Spleen (tissue), 11 donors: ENCODE measurements around the gene EVA1C. TPM values are rescaled to one million over a fixed set of nuclear protein-coding genes. Genes with fewer than 3 reads are reported as not detected.
"Not testable (repeated sequence)": the region's sequence is repeated elsewhere in the genome, so short reads cannot be mapped to it uniquely, and the experiment has no call there.

Experiments
- DNase-seq: peaks from one replicate; pipeline ENCODE4 v3.0.0-alpha.2; 2020
- H3K27ac ChIP-seq, 8 donors: fragments of 200-600 bp; sonication (generic) in 7 of 8; 1 replicate in 4 of 8; 2 replicates in 4 of 8; pipeline versions ENCODE4 v1.5.0 to v1.8.0; 2016 to 2021; ENCODE audit warnings: inconsistent platforms in 4 of 8, mild to moderate bottlenecking in 4 of 8, moderate library complexity in 1 of 8
- H3K27me3 ChIP-seq, 7 donors: fragments of 200-600 bp; sonication (generic) in 6 of 7; replicated peaks in 1 of 7; 1 replicate in 4 of 7; 2 replicates in 3 of 7; pipeline versions ENCODE4 v1.5.0 to v1.8.0; 2016 to 2021; ENCODE audit warnings: inconsistent platforms in 3 of 7, mild to moderate bottlenecking in 1 of 7
- H3K36me3 ChIP-seq, 6 donors: fragments of 200-600 bp; sonication (generic) in 5 of 6; 1 replicate in 4 of 6; 2 replicates in 2 of 6; pipeline versions ENCODE4 v1.5.0 to v1.8.0; 2016 to 2021; ENCODE audit warnings: inconsistent platforms in 2 of 6
- H3K4me1 ChIP-seq, 6 donors: fragments of 200-600 bp; sonication (generic) in 5 of 6; 1 replicate in 3 of 6; 2 replicates in 3 of 6; pipeline versions ENCODE4 v1.5.0 to v1.8.0; 2016 to 2021; ENCODE audit warnings: inconsistent platforms in 3 of 6
- H3K4me3 ChIP-seq, 8 donors: fragments of 200-600 bp; sonication (generic) in 7 of 8; 1 replicate in 4 of 8; 2 replicates in 4 of 8; pipeline versions ENCODE4 v1.5.0 to v1.8.0; 2016 to 2021; ENCODE audit warnings: inconsistent platforms in 4 of 8, mild to moderate bottlenecking in 4 of 8, moderate library complexity in 2 of 8
- H3K9me3 ChIP-seq, 8 donors: fragments of 200-600 bp; sonication (generic) in 7 of 8; 1 replicate in 4 of 8; 2 replicates in 4 of 8; pipeline versions ENCODE4 v1.5.0 to v1.8.0; 2016 to 2021; ENCODE audit warnings: inconsistent platforms in 4 of 8
- CTCF ChIP-seq, 11 experiments: fragments of 200-600 bp in 7 of 11; fragments of 450-650 bp in 4 of 11; sonication (generic) in 4 of 11; IDR thresholded peaks in 8 of 11; conservative IDR thresholded peaks in 3 of 11; 1 replicate in 7 of 11; 2 replicates in 4 of 11; pipeline versions ENCODE4 v1.4.0 to v1.8.0; 2016 to 2021; ENCODE audit warnings: antibody characterized with exemption in 11 of 11, inconsistent platforms in 4 of 11, mild to moderate bottlenecking in 1 of 11
- POLR2A ChIP-seq, 3 donors: fragments of 450-650 bp; IDR thresholded peaks; one replicate each; pipeline ENCODE4 v1.5.1; 2017; ENCODE audit warnings: antibody characterized with exemption in 3 of 3, mild to moderate bottlenecking in 1 of 3
- POLR2AphosphoS5 ChIP-seq, 3 donors: sonication (generic); formaldehyde crosslinking; IDR thresholded peaks; one replicate each; pipeline ENCODE4 v1.5.1; 2017; ENCODE audit warnings: antibody characterized with exemption in 3 of 3
- WGBS, 5 donors: extraction: QIAGEN DNeasy Blood & Tissue Kit in 3 of 5; methylation state at CpG; one replicate each; pipeline versions ENCODE4 v1.1.5 to v1.1.7; 2013 to 2018; 5-methylcytosine and 5-hydroxymethylcytosine counted together
- intact Hi-C: fragments of 100-400 bp; cut with DNase I; formaldehyde crosslinking; loops from one replicate; pipeline ENCODE4 v1.15.0; 2023; ENCODE audit warnings: low total_unique reads
- polyA plus RNA-seq, 3 donors: library from polyadenylated mRNA; stranded (reverse); fragments of 200-250 nt; gene quantifications; one replicate each; pipeline ENCODE4 v1.2.1, GENCODE V29; 2013
- total RNA-seq, 7 donors: library from RNA; depleted of rRNA in 3 of 7; stranded (reverse); fragments of >200 nt in 3 of 7; fragmentation: NEBNext Ultra II Directional in 4 of 7; extraction: Animal tissue kit (Norgen Biotek cat#: 25700) in 4 of 7; gene quantifications; one replicate each; pipeline versions ENCODE4 v1.1.0 to v1.2.1, GENCODE V29; 2016 to 2021
- donor health status: healthy with polysubstance abuse.
- donor health status: DM: no; HTN: no; CAD: no; lungs with moderate emphysema.
- donor health status: DM: no; HTN: no; CAD: no.
- donor health status: Bipolar disorder and iron deficiency.
- donor health status: healthy.
- donor health status: DM: no; HTN: no; CAD: no.
- donor health status: DM: yes; HTN: yes; CAD: no.

EVA1C gene
- total and polyA plus RNA-seq, 10 donors: 11.9 to 39.4 (median 25.4) TPM

GRCh38 chr21:32523988-32524719, 111.6 kb downstream of the EVA1C start:
- TF ChIP-seq CTCF (IDR thresholded peaks at IDR 0.05 in 8 of 11, conservative IDR thresholded peaks at IDR 0.05 in 3 of 11) (no peak), POLR2A (IDR thresholded peaks at IDR 0.05) (no peak), POLR2AphosphoS5 (IDR thresholded peaks at IDR 0.05) (peak in 1 of 3 donors; percentile 42)
- intact Hi-C loops: no loop called here
- Histone ChIP-seq H3K9me3 (peaks cover 0 to under 1% (median 0%) of the 10 kb centered on the region in 8 donors), H3K36me3 (no peaks in the 10 kb centered on the region), H3K27me3 (no peaks in the 10 kb centered on the region), H3K27ac (peak overlapping the region; percentile 14 to 82 (median 78)), H3K4me1 (peaks cover 8 to 64% (median 32%) of the 10 kb centered on the region in 6 donors), H3K4me3 (no peak overlapping the region)
- WGBS, 5 donors: 57 to 76% (median 65%) methylated on average over 8 of the region's 8 CpGs
- DNase-seq: no peak

- intact Hi-C loops: no loop called here
- Histone ChIP-seq H3K36me3 (no peaks in the 10 kb centered on the region), H3K4me3 (no peak overlapping the region), H3K4me1 (peaks cover 8 to 56% (median 31%) of the 10 kb centered on the region in 6 donors), H3K27ac (peak overlapping the region in 6 of 8 donors; percentile 70 to 82 (median 78)), H3K27me3 (no peaks in the 10 kb centered on the region), H3K9me3 (no peaks in the 10 kb centered on the region)
- no peak for DNase-seq
- WGBS, 5 donors: 75 to 89% (median 86%) methylated on average over 7 of the region's 7 CpGs
- no peak for TF ChIP-seq CTCF (IDR thresholded peaks at IDR 0.05 in 8 of 11, conservative IDR thresholded peaks at IDR 0.05 in 3 of 11)
- TF ChIP-seq POLR2A (IDR thresholded peaks at IDR 0.05): no peak
- TF ChIP-seq POLR2AphosphoS5 (IDR thresholded peaks at IDR 0.05): no peak
Observed at GRCh38 chr21:32525282-32525681, 112.8 kb downstream of the EVA1C start.

GRCh38 chr21:32529679-32530078, 117.2 kb downstream of the EVA1C start:
- intact Hi-C loops: no loop called here

GRCh38 chr21:32530809-32531208, 118.3 kb downstream of the EVA1C start:
- H3K36me3 ChIP-seq, H3K27ac ChIP-seq, H3K9me3 ChIP-seq, DNase-seq, H3K4me1 ChIP-seq, H3K27me3 ChIP-seq, H3K4me3 ChIP-seq, intact Hi-C loops: not testable (repeated sequence)
- WGBS, 5 donors: 87 to 97% (median 92%) methylated on average over 7 of the region's 7 CpGs

More at GRCh38 chr21:32529679-32530078, 117.2 kb downstream of the EVA1C start:
- Histone ChIP-seq H3K27me3 (no peaks in the 10 kb centered on the region), H3K4me1 (peaks cover 0 to 12% (median 4%) of the 10 kb centered on the region in 6 donors), H3K4me3 (no peak overlapping the region), H3K36me3 (no peaks in the 10 kb centered on the region), H3K27ac (no peak overlapping the region), H3K9me3 (no peaks in the 10 kb centered on the region)
- DNase-seq: no peak
- TF ChIP-seq CTCF (IDR thresholded peaks at IDR 0.05 in 8 of 11, conservative IDR thresholded peaks at IDR 0.05 in 3 of 11): no peak
- no peak for TF ChIP-seq POLR2AphosphoS5 (IDR thresholded peaks at IDR 0.05)
- no peak for TF ChIP-seq POLR2A (IDR thresholded peaks at IDR 0.05)
- WGBS, 5 donors: 67 to 92% (median 82%) methylated on average over 4 of the region's 4 CpGs

- H3K4me1 ChIP-seq, H3K4me3 ChIP-seq, H3K27me3 ChIP-seq, H3K27ac ChIP-seq, H3K36me3 ChIP-seq, intact Hi-C loops, H3K9me3 ChIP-seq: not testable (repeated sequence)
- peak; percentile 8 for DNase-seq
- 78 to 96% (median 93%) methylated on average over 3 of the region's 3 CpGs for WGBS, 5 donors
Observed at GRCh38 chr21:32531561-32531960, 119.1 kb downstream of the EVA1C start.
